ENCODE data around the gene BRMS1. TPM values are rescaled to one million over a fixed set of nuclear protein-coding genes. Genes with fewer than 3 reads are reported as not detected.
"Not testable (repeated sequence)": the region's sequence is repeated elsewhere in the genome, so short reads cannot be mapped to it uniquely, and the experiment has no call there.

BRMS1 gene
- polyA plus RNA-seq, 3 donors = 33.5 to 40.2 (median 36.4) TPM

DNA sequence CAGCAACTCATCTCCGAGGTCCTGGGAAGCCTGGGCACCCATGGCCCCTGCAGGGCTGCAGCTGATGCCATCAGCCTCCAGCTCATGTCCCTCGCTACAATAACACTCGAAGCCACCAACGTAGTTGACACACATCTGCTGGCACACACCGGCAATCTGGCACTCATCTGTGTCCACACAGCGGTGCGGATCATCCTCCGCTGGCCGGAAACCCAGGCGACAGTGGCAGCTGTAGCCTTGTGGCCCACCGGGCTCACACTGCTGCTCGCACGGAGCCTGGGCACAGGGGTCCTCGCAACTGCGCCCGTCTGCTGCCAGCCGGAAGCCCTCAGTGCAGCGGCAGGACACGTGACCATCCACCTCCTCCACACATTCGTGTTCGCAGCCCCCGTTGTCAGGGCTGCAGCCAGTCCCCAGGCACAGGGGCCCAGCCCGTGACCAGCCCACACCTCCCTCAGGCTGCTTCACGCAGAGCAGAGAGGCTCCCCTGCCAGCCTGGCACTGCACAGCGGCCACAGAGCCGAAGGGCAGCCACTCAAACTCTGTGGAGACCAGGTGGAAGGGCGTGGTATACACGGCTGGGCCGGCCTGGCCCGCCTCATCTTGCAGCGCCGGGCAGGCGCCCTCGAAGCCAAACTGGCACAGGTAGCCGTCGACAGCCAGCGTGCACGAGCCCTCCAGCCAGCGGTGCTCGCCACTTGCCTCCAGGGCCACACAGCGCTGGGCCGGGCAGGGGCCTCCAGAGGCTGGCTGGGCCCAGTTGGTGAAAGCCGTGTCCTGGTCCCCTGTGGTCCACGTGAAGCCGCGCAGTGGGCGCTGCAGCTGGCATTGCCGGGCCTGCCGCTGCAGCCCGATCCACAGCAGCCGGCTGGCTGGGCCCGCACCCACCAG, 28.7 kb downstream of the BRMS1 start:
- no peak overlapping the region for H3K27ac ChIP-seq (ENCODE audit: low read depth, low read length)
- 47 to 75% (median 65%) methylated on average over 51 to 52 of the region's 52 CpGs for WGBS, 3 donors

DNA sequence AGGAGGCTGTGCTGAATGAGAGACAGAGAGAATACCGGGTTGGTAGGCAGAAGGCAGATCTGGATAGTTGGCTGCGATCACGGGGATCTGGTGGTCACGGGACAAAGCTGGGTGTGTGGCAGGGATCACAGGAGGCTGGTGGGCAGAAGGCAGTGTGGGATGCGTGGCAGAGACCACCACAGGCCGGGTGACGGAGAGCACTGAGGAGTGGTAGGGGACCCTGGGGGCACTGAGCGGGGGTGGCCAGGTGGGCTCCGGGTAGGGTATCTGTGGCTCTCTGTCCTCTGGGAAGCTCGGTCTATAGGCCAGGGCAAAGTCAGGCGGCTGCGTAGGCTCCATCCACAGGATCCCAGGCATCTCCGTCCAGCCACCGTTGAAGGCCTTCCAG, 29.4 kb downstream of the BRMS1 start:
- no peak overlapping the region for H3K27ac ChIP-seq (ENCODE audit: low read depth, low read length)
- WGBS, 3 donors = 69 to 89% (median 72%) methylated on average over 11 to 14 of the region's 14 CpGs

GRCh38 chr11:66314561-66315497, 30.1 kb downstream of the BRMS1 start:
- WGBS, 3 donors = 52 to 80% (median 67%) methylated on average over 17 of the region's 17 CpGs
- no peak overlapping the region for H3K27ac ChIP-seq (ENCODE audit: low read depth, low read length)

- WGBS, 3 donors = 55 to 100% (median 76%) methylated on average over 1 of the region's 1 CpG
- H3K27ac ChIP-seq (ENCODE audit: low read depth, low read length) = no peak overlapping the region
Observed at GRCh38 chr11:66314186-66314501, 30.8 kb downstream of the BRMS1 start.

DNA sequence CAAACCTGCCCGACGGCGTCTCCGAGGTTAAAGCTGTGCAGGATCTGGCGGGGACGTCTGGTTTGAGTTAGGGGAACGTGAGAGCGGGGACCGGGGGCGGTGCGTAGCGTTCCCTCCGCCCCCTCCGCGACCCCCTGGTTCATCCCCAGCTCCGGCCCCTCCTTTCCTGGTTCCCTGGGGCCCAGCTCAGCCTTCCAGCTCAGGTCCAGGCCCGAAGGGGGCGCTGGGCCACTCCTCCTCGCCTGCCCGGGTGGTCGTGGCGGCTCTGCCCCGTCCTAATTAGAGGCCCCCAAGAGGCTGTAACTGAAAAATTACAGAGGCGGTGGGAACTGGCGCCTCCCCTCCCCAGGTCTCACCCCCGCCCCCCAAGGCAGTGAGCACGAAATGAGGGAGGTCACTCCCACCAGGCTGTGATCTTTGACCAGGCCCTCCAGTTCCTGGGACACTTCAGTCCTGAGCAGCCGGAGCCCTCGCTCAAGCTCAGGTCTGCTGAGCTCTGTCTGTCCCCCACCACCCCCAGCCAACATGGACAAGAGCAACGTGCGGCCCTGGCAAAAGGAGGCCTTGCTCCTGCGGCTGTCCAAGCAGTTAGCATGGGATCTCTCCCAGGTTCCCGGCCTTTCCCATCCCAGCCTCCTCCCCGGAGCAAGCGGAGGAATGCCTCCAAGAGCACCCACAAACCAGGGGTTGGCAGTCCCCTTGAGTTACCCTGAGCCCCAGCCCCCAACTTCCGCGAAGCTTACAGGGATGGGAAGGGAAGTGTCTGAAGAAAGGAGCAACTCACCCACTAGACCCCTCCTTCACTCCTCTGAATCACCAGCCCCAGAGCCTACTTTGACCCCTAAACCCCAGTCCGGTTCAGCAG, 31.4 kb downstream of the BRMS1 start:
- 34 to 45% (median 39%) methylated on average over 32 to 38 of the region's 38 CpGs for WGBS, 3 donors
- peak overlapping the region; percentile 78 for H3K27ac ChIP-seq (ENCODE audit: low read depth, low read length)

- H3K27ac ChIP-seq (ENCODE audit: low read depth, low read length) = peak overlapping the region; percentile 78
- 1 to 3% (median 3%) methylated on average over 49 to 52 of the region's 52 CpGs for WGBS, 3 donors
Observed at GRCh38 chr11:66312549-66313320, 32.2 kb downstream of the BRMS1 start.

DNA sequence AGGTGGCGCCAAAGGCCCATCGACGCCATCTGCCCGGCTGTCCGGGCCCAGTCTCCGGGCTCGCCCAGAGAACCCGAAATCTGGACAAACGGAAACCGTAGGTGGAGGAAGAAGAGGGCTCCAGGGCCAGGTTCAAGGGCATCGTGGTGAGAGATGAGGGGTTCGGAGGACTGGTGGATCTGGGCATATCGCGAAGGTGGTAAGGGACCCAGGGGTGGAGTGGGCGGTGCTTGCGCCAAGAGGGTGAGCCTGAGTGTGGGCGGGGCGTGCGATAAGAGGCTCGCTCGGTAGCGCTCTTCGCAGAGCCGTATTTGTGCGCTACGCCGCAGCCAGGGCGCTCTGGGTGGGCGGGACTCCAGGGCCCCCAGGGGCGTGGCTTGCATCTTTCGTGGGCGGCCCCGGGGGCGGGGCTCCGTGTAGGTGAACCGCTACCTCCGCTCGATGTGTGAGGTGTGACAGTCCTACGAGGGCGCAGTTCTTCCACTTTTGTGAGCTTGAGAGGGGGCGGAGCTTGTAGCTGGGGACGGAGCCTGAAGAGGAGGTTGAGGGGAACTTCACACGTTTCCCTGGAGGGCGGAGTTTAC, 32.8 kb downstream of the BRMS1 start:
- 0 to 1% (median 1%) methylated on average over 44 of the region's 44 CpGs for WGBS, 3 donors
- peak overlapping the region; percentile 21 for H3K27ac ChIP-seq (ENCODE audit: low read depth, low read length)

DNA sequence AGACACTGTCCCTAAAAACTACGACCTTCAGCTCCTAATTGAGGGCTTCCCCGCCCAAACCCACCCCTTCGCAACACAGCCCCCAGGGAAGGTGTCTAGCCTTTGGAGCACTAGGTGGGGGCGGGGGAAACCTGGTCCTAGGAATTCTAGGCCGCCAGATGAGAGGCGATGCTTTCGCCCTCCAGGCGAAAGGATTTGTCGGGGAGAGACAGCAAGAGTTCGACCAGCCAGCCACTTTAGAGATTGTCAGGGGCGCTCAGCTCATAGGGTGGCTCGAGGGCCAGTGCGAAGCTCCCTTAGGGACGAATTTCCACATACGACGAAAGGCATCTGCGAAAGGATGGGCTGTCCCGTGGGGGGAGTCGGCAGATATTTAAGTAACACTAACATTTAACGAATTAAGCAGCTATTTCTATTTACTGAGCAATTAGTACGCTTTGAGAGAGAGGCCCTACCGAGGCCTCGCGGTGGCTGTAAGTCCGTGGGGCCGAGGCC, 33.4 kb downstream of the BRMS1 start:
- H3K27ac ChIP-seq (ENCODE audit: low read depth, low read length) = peak overlapping the region; percentile 21

GRCh38 chr11:66310803-66311440, 34.0 kb downstream of the BRMS1 start:
- not testable (repeated sequence) for H3K27ac ChIP-seq (ENCODE audit: low read depth, low read length)
- WGBS, 3 donors = 85 to 88% (median 87%) methylated on average over 18 of the region's 18 CpGs

More for the DNA sequence above, 33.4 kb downstream of the BRMS1 start:
- WGBS, 3 donors = 26 to 34% (median 28%) methylated on average over 26 of the region's 26 CpGs

DNA sequence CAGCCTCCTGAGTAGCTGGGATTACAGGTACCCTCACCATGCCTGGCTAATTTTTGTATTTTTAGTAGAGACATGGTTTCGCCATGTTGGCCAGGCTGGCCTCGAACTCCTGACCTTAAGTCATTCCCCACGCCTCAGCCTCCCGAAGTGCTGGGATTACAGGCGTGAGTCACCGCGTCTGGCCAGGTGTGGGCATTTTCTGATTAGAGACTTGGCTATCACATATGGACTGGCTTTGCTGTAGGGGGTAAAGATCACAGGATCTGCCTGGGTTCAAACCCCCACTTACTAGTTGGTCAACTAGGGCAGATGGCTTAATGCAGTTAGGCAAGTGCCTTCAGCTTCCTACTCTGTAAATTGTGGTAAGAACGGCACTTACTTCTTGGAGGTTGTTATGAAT, 34.6 kb downstream of the BRMS1 start:
- WGBS, 3 donors = 69 to 82% (median 78%) methylated on average over 8 of the region's 8 CpGs
- H3K27ac ChIP-seq (ENCODE audit: low read depth, low read length) = no peak overlapping the region

DNA sequence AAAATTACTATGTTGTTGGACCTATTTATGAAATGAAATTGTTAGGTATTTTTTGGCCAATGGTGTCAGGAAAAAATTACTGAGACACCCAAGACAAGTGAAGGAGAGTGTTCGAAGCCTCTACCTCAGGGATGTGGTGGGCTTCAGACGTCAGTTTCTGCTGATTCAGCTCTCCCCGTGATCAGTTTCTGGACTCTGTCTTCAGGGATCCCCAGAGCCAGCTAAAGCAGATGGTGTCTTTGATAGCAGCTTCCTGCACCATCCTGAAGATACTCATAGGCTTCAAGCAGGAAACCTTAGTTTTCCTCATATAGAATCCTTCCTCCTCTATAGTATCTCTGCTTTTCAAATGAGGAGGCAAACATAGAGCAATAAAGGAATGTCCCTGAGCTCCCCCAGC, 35.4 kb downstream of the BRMS1 start:
- 41 to 73% (median 50%) methylated on average over 3 of the region's 3 CpGs for WGBS, 3 donors
- H3K27ac ChIP-seq (ENCODE audit: low read depth, low read length) = no peak overlapping the region

DNA sequence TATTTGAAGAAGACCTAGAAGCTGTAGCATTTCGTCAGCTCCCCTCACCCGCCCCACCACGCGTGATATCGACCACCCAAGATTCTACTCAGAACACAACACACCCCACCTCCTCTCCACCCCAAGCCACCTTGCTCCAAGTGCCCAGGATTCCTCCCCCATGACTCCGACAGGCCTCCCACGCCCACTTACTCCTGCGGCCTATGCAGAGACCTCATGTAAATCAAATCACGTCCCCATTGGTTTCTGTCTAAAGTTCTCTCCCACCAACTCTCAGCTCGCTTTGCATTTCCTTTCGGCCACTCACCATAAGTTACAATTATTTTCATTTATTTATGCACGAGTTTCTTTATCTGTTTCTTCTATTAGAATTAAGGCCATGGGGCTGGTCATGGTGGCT, 42.2 kb downstream of the BRMS1 start:
- no peak overlapping the region for H3K27ac ChIP-seq (ENCODE audit: low read depth, low read length)
- 83 to 87% (median 85%) methylated on average over 12 of the region's 12 CpGs for WGBS, 3 donors

DNA sequence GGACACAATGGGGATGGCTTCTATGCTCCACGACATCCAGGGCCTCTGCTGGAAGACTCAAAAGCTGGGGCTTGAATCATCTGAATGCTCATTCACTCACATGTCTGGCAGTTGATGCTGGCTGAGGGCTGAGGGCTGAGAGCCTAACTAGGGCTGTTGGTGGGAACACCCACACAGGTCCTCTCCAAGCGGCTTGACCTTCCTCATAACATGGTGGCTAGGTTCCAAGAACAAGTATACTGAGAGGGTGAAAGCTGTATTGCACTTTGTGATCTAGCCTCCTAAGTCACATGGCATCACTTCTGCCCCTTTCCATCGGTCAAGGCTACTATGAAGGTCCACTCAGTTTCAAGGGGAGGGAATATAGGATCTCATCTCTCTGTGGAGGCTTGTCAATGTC, 45.7 kb downstream of the BRMS1 start:
- WGBS, 3 donors = 58 to 74% (median 64%) methylated on average over 3 of the region's 3 CpGs
- H3K27ac ChIP-seq (ENCODE audit: low read depth, low read length) = no peak overlapping the region

DNA sequence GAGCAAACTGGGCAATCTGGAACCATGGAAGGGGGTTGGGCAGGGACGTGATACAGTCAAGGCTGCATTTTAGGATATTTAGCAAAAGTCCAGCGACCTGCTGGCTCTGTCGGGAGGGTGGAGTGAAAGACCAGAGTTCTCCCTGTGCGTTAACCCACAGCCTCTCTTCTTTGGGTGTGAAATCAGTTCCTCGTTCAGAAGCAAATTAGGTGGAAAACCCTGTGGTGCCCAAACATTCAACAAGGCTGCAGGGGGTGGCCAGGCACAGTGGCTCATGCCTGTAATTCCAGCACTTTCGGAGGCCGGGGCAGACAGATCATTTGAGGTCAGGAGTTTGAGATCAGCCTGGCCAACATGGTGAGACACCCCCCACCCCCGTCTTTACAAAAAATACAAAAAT, 47.3 kb downstream of the BRMS1 start:
- WGBS, 3 donors = 47 to 62% (median 53%) methylated on average over 8 of the region's 8 CpGs
- H3K27ac ChIP-seq (ENCODE audit: low read depth, low read length) = no peak overlapping the region

DNA sequence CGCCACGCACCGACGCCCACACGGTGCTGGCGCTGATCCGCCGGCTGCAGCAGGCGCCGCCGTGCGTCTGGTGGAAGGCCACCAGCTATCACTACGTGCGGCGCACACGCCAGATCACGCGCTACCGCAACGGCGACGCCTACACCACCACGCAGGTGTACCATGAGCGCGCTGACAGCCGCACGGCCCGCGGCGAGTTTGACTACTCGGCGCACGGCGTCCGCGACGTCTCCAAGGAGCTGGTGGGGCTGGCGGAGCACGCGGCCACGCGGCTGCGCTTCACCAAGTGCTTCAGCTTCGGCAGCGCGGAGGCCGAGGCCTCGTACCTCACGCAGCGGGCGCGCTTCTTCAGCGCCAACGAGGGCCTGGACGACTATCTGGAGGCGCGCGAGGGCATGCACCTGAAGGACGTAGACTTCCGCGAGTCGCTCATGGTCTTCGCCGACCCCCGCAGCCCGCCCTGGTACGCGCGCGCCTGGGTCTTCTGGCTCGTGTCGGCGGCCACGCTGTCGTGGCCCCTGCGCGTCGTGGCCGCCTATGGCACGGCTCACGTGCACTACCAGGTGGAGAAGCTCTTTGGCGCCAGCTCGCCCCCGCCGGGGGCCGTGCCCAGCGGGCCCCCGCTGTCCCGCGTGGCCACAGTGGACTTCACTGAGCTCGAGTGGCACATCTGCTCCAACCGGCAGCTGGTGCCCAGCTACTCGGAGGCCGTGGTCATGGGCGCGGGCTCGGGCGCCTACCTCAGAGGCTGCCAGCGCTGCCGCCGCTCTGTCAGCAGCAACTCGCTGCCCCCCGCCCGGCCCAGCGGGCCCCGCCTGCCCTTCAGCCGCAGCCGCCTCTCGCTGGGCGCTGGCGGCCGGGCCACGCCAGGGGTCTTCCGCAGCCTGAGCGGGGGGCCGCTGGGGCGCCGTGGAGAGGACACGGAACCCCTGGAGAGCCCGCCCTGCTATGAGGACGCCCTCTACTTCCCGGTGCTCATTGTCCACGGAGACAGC, 50.0 kb downstream of the BRMS1 start:
- WGBS, 3 donors = 79 to 85% (median 80%) methylated on average over 105 to 123 of the region's 123 CpGs
- H3K27ac ChIP-seq (ENCODE audit: low read depth, low read length) = no peak overlapping the region
